Measurements from ENCODE around the gene USP21. TPM values are rescaled to one million over a fixed set of nuclear protein-coding genes. Genes with fewer than 3 reads are reported as not detected.
A peak's percentile ranks its signal among the peaks of the same experiment; 100 is the strongest.

USP21 gene
- polyA plus RNA-seq, 2 of the 4 experiments (the other 2 are of a cell fraction), result 22.6 to 23.6 TPM

DNA sequence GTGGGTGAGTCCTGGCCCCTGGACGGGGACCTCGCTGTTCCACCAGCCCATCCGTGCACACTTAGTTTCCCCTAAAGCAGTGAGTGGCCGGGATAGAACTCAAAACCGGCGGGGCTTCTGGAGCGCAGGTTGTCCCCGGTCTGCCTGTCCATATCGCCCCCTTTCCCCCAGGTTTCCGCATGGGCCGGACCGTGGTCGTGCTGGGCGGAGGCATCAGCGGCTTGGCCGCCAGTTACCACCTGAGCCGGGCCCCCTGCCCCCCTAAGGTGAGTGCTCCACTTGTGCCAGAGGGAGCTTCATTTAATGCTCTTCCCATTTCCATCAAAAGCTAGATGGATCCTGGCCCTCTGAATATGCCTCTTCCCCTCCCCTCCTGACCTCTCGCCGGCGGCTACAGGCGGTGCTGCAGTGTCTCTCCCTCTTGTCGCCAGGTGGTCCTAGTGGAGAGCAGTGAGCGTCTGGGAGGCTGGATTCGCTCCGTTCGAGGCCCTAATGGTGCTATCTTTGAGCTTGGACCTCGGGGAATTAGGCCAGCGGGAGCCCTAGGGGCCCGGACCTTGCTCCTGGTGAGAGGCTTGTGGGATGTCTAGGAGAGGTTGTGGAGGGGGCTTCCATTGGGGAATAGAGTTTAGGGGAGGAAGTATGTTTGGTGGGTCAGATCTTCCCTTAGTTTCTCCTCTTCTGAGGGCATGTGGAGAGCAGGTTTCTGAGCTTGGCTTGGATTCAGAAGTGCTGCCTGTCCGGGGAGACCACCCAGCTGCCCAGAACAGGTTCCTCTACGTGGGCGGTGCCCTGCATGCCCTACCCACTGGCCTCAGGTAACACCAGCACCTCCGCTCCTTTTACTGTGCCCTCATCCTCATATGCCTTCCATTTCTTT is 7.6 kb downstream of the USP21 start:
- H3K27ac ChIP-seq, result peak overlapping the region; percentile 77 to 92
- DNase-seq (ENCODE audit: low read depth in 1 of 2, low spot score in 1 of 2), result no peak

DNA sequence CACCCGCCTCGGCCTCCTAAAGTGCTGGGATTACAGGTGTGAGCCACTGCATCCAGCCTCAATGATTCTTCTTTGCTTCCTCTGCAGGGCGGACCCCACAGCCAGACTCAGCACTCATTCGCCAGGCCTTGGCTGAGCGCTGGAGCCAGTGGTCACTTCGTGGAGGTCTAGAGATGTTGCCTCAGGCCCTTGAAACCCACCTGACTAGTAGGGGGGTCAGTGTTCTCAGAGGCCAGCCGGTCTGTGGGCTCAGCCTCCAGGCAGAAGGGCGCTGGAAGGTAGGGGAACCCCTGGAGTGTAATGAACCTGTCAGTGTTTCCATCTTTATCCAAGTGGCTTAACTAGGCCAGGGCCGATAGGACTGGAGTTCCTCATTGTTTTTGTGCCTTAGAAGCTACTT is 9.6 kb downstream of the USP21 start:
- Histone ChIP-seq H3K4me1 (peaks cover 16% of the 10 kb centered on the region), H3K27ac (no peak overlapping the region), H3K9me3 (no peaks in the 10 kb centered on the region), H3K4me3 (no peak overlapping the region), H3K4me2 (no peak overlapping the region)
- 90% methylated on average over 9 of the region's 9 CpGs for WGBS (ENCODE audit: missing lambda C conversion rate)
- ChIA-PET CTCF (interaction anchor here (0.5 to 5.5 kb wide), 6 partner anchors 8 to 491 kb away, joined by 3 to 59 read pairs (median 4); partner anchors contain the start of gene UFC1), POLR2A (no interaction called here)
- DNase-seq (ENCODE audit: low read depth in 1 of 2, low spot score in 1 of 2) (no peak), ATAC-seq (no peak), FAIRE-seq (no peak)
- TF ChIP-seq EHF (CRISPR knock-in tag; IDR thresholded peaks at IDR 0.05), result no peak
- TF ChIP-seq HDAC2 (IDR thresholded peaks at IDR 0.05), result no peak
- no peak for TF ChIP-seq RNF2 (IDR thresholded peaks at IDR 0.05; ENCODE audit: borderline replicate concordance, low read depth)
- TF ChIP-seq, protein P1, sequence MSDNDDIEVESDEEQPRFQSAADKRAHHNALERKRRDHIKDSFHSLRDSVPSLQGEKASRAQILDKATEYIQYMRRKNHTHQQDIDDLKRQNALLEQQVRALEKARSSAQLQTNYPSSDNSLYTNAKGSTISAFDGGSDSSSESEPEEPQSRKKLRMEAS (IDR thresholded peaks at IDR 0.05), result no peak
- TF ChIP-seq MYC (IDR thresholded peaks at IDR 0.05; ENCODE audit: borderline replicate concordance, low read length), result no peak
- TF ChIP-seq NFE2L2 (conservative IDR thresholded peaks at IDR 0.05; ENCODE audit: low read length), result no peak
- no peak for TF ChIP-seq GATA3 (IDR thresholded peaks at IDR 0.05; ENCODE audit: borderline replicate concordance)
- TF ChIP-seq CHD4 (IDR thresholded peaks at IDR 0.05; ENCODE audit: borderline replicate concordance), result no peak
- TF ChIP-seq CEBPB (IDR thresholded peaks at IDR 0.05), result no peak
- TF ChIP-seq POLR2A (IDR thresholded peaks at IDR 0.05; ENCODE audit: low read length), result no peak
- TF ChIP-seq MAZ (IDR thresholded peaks at IDR 0.05; ENCODE audit: borderline replicate concordance, low read depth, low read length), result no peak
- no peak for TF ChIP-seq ZFP36 (IDR thresholded peaks at IDR 0.05; ENCODE audit: borderline replicate concordance, partially characterized antibody)
- TF ChIP-seq, protein P2, sequence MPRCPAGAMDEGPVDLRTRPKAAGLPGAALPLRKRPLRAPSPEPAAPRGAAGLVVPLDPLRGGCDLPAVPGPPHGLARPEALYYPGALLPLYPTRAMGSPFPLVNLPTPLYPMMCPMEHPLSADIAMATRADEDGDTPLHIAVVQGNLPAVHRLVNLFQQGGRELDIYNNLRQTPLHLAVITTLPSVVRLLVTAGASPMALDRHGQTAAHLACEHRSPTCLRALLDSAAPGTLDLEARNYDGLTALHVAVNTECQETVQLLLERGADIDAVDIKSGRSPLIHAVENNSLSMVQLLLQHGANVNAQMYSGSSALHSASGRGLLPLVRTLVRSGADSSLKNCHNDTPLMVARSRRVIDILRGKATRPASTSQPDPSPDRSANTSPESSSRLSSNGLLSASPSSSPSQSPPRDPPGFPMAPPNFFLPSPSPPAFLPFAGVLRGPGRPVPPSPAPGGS (IDR thresholded peaks at IDR 0.05), result no peak

More for the DNA sequence above, 7.6 kb downstream of the USP21 start:
- TF ChIP-seq, protein P3, sequence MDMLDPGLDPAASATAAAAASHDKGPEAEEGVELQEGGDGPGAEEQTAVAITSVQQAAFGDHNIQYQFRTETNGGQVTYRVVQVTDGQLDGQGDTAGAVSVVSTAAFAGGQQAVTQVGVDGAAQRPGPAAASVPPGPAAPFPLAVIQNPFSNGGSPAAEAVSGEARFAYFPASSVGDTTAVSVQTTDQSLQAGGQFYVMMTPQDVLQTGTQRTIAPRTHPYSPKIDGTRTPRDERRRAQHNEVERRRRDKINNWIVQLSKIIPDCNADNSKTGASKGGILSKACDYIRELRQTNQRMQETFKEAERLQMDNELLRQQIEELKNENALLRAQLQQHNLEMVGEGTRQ (IDR thresholded peaks at IDR 0.05), result no peak
- no peak for TF ChIP-seq CHD4 (IDR thresholded peaks at IDR 0.05; ENCODE audit: borderline replicate concordance)
- TF ChIP-seq HEYL (CRISPR knock-in tag; IDR thresholded peaks at IDR 0.05), result no peak
- H3K9me3 ChIP-seq, result no peaks in the 10 kb centered on the region
- H3K4me2 ChIP-seq, result peak overlapping the region; percentile 99
- ChIA-PET CTCF (interaction anchor here (0.7 to 5.5 kb wide), 17 partner anchors 9 to 974 kb away, joined by 3 to 59 read pairs (median 4); partner anchors contain the start of genes DEDD, KLHDC9 and UFC1), POLR2A (interaction anchor here (1.0 to 2.8 kb wide), 8 partner anchors 9 to 223 kb away, joined by 3 to 25 read pairs (median 6); partner anchors contain the start of genes B4GALT3, NDUFS2, UFC1 and USF1)
- H3K4me3 ChIP-seq, result peak overlapping the region; percentile 62
- H3K4me1 ChIP-seq, result peaks cover 16% of the 10 kb centered on the region
- 15% methylated on average over 27 of the region's 33 CpGs for WGBS (ENCODE audit: missing lambda C conversion rate)
- peak; percentile 18 to 43; a peak in 5 of 6 replicates for ATAC-seq
- FAIRE-seq, result no peak

DNA sequence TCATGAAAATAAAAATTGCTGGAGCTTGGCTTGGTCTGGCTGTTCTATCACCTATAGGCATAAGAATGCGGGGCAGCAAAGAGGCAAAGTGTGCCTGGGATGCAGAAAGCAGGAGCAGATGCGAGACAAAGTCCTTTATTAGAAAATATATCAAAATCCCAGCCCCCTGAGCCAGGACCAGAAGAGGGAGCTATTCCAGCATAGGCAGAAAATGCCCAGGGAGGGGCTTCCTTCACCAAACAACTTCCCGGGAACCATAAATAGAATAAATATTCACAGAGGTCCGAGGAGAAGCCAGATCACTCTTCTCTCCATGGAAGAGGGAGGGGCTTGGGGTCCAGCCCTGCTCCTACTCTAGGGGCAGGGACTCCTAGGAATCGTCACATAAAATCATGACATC is 11.9 kb downstream of the USP21 start:
- ATAC-seq (no peak), DNase-seq (ENCODE audit: low read depth in 1 of 2, low spot score in 1 of 2) (no peak), FAIRE-seq (no peak)
- POLR2A ChIA-PET, result no interaction called here
- CTCF ChIA-PET, result interaction anchor here (0.6 to 3.2 kb wide), 5 partner anchors 10 to 37 kb away, joined by 3 to 14 read pairs (median 7); partner anchors contain the start of gene USP21
- H3K27ac ChIP-seq, result no peak overlapping the region
- TF ChIP-seq, protein P4, sequence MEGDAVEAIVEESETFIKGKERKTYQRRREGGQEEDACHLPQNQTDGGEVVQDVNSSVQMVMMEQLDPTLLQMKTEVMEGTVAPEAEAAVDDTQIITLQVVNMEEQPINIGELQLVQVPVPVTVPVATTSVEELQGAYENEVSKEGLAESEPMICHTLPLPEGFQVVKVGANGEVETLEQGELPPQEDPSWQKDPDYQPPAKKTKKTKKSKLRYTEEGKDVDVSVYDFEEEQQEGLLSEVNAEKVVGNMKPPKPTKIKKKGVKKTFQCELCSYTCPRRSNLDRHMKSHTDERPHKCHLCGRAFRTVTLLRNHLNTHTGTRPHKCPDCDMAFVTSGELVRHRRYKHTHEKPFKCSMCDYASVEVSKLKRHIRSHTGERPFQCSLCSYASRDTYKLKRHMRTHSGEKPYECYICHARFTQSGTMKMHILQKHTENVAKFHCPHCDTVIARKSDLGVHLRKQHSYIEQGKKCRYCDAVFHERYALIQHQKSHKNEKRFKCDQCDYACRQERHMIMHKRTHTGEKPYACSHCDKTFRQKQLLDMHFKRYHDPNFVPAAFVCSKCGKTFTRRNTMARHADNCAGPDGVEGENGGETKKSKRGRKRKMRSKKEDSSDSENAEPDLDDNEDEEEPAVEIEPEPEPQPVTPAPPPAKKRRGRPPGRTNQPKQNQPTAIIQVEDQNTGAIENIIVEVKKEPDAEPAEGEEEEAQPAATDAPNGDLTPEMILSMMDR (IDR thresholded peaks at IDR 0.05), result peak; percentile 10; the same call in 1 of the 3 replicates
- TF ChIP-seq HOXB5 (CRISPR knock-in tag; IDR thresholded peaks at IDR 0.05) (no peak), JUNB (IDR thresholded peaks at IDR 0.05) (no peak), PHF8 (IDR thresholded peaks at IDR 0.05; ENCODE audit: borderline replicate concordance, low read depth) (no peak)
- TF ChIP-seq, protein P5, sequence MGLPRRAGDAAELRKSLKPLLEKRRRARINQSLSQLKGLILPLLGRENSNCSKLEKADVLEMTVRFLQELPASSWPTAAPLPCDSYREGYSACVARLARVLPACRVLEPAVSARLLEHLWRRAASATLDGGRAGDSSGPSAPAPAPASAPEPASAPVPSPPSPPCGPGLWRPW (IDR thresholded peaks at IDR 0.05), result no peak
- 72% methylated on average over 5 of the region's 5 CpGs for WGBS (ENCODE audit: missing lambda C conversion rate)
- no peak overlapping the region for H3K4me2 ChIP-seq
- no peak overlapping the region for H3K4me3 ChIP-seq
- H3K9me3 ChIP-seq, result no peaks in the 10 kb centered on the region
- H3K4me1 ChIP-seq, result peaks cover 11% of the 10 kb centered on the region; the same call in 2 of the 3 replicates
